H1 (cell line): ENCODE data around the gene PCDHGA2. TPM values are rescaled to one million over a fixed set of nuclear protein-coding genes. Genes with fewer than 3 reads are reported as not detected.

Experiments used
- CTCF ChIA-PET: fragments of 300-600 bp; sonication (Branson Sonifier 250); formaldehyde crosslinking; loops from one replicate; lab custom pipeline; 2021; ENCODE audit not compliant: partially characterized antibody; lab: Charles Lee
- POLR2A ChIA-PET: fragments of 300-600 bp; sonication (Branson Sonifier 250); formaldehyde crosslinking; loops from one replicate; lab custom pipeline; 2021; ENCODE audit warnings: inconsistent platforms; ENCODE audit not compliant: partially characterized antibody; lab: Charles Lee
- DNase-seq, 2 experiments: peaks; one replicate each; pipeline versions ENCODE4 v3.0.0 to v3.0.0-alpha.2; 2010 to 2022; ENCODE audit warnings: low spot score in 2 of 2, low read depth in 1 of 2, mixed read lengths in 1 of 2
- FAIRE-seq: peaks from 2 replicates; lab custom pipeline; 2011; peaks lifted over from hg19 to GRCh38; lab: Jason Lieb, UNC
- H2AFZ ChIP-seq: 2 replicates; pipeline ENCODE4 v1.8.1; 2012; ENCODE audit warnings: low read length, inconsistent platforms
- H2AK5ac ChIP-seq: 2 replicates; pipeline ENCODE4 v1.6.1; 2013; ENCODE audit warnings: low read depth, low read length
- H2BK120ac ChIP-seq: replicated peaks from 2 replicates; pipeline ENCODE3; 2013; ENCODE audit warnings: low read depth, low read length, inconsistent platforms
- H2BK12ac ChIP-seq: 2 replicates; pipeline ENCODE4 v1.6.1; 2013; ENCODE audit warnings: low read depth, low read length
- H2BK15ac ChIP-seq: 2 replicates; pipeline ENCODE4 v1.6.1; 2013; ENCODE audit warnings: low read length
- H2BK20ac ChIP-seq: 2 replicates; pipeline ENCODE4 v1.6.1; 2013; ENCODE audit warnings: low read length
- H2BK5ac ChIP-seq: 2 replicates; pipeline ENCODE4 v1.6.1; 2013; ENCODE audit warnings: low read depth, low read length
- H3K14ac ChIP-seq: 2 replicates; pipeline ENCODE4 v1.6.1; 2013; ENCODE audit warnings: inconsistent platforms; ENCODE audit not compliant: insufficient read length
- H3K18ac ChIP-seq: 2 replicates; pipeline ENCODE4 v1.6.1; 2013; ENCODE audit warnings: low read length; ENCODE audit errors: extremely low read depth
- H3K23ac ChIP-seq: 2 replicates; pipeline ENCODE4 v1.6.1; 2013; ENCODE audit warnings: inconsistent platforms; ENCODE audit not compliant: insufficient read length
- H3K23me2 ChIP-seq: 2 replicates; pipeline ENCODE4 v1.6.1; 2013; ENCODE audit warnings: low read depth, low read length
- H3K27ac ChIP-seq: 2 replicates; pipeline ENCODE4 v1.6.1; 2011; ENCODE audit warnings: low read depth, low read length, inconsistent platforms
- H3K27me3 ChIP-seq, 4 experiments: replicated peaks in 1 of 4; 1 replicate in 1 of 4; 2 replicates in 3 of 4; pipeline versions ENCODE4 v1.6.1 to v1.8.1; 2011 to 2013; ENCODE audit warnings: low read length in 3 of 4, mild to moderate bottlenecking in 3 of 4, inconsistent platforms in 2 of 4, mixed read lengths in 2 of 4, moderate library complexity in 1 of 4; ENCODE audit not compliant: control insufficient read depth in 3 of 4, insufficient read depth in 3 of 4; ENCODE audit errors: extremely low read depth in 1 of 4
- H3K36me3 ChIP-seq, 4 experiments: 2 replicates each; pipeline versions ENCODE4 v1.6.1 to v1.8.1; 2011 to 2013; ENCODE audit warnings: mild to moderate bottlenecking in 4 of 4, low read length in 3 of 4, moderate library complexity in 2 of 4, control low read depth in 1 of 4, inconsistent platforms in 1 of 4; ENCODE audit not compliant: insufficient read depth in 4 of 4, control insufficient read depth in 2 of 4
- H3K4ac ChIP-seq: replicated peaks from 2 replicates; pipeline ENCODE3; 2013; ENCODE audit warnings: low read length, low read depth, mixed read lengths, inconsistent platforms; ENCODE audit not compliant: insufficient read length
- H3K4me1 ChIP-seq, 4 experiments: replicated peaks in 1 of 4; 1 replicate in 1 of 4; 2 replicates in 3 of 4; pipeline versions ENCODE4 v1.6.1 to v1.8.1; 2011 to 2013; ENCODE audit warnings: low read length in 3 of 4, inconsistent platforms in 2 of 4, mixed read lengths in 1 of 4; ENCODE audit not compliant: insufficient read depth in 4 of 4, control insufficient read depth in 3 of 4
- H3K4me2 ChIP-seq, 2 experiments: 2 replicates each; pipeline versions ENCODE4 v1.6.1 to v1.8.1; 2011 to 2013; ENCODE audit warnings: low read depth in 2 of 2, low read length in 2 of 2, control low read depth in 1 of 2, inconsistent platforms in 1 of 2, mild to moderate bottlenecking in 1 of 2; ENCODE audit not compliant: insufficient read depth in 1 of 2
- H3K4me3 ChIP-seq, 4 experiments: fragments of 200-600, 300-600 bp in 1 of 4; sonication (generic), shearing (Covaris generic), sonication (Bioruptor Twin) in 1 of 4; 2 replicates each; pipeline versions ENCODE4 v1.5.1 to v1.8.1; 2011 to 2016; ENCODE audit warnings: low read length in 4 of 4, low read depth in 3 of 4, control low read depth in 2 of 4, inconsistent platforms in 2 of 4, mild to moderate bottlenecking in 2 of 4, mixed read lengths in 1 of 4, moderate library complexity in 1 of 4; ENCODE audit not compliant: insufficient read depth in 2 of 4; ENCODE audit errors: extremely low read depth in 1 of 4
- H3K56ac ChIP-seq: replicated peaks from 2 replicates; pipeline ENCODE3; 2013; ENCODE audit warnings: low read depth, mild to moderate bottlenecking, mixed read lengths, low read length, inconsistent platforms; ENCODE audit not compliant: insufficient read length
- H3K79me1 ChIP-seq: 2 replicates; pipeline ENCODE4 v1.6.1; 2013; ENCODE audit warnings: low read depth, low read length, control low read depth
- H3K79me2 ChIP-seq, 2 experiments: 2 replicates each; pipeline versions ENCODE4 v1.6.1 to v1.8.1; 2012 to 2013; ENCODE audit warnings: low read length in 2 of 2, mild to moderate bottlenecking in 2 of 2, inconsistent platforms in 1 of 2; ENCODE audit not compliant: insufficient read depth in 2 of 2, control insufficient read depth in 1 of 2
- H3K9ac ChIP-seq, 4 experiments: replicated peaks in 1 of 4; 1 replicate in 1 of 4; 2 replicates in 3 of 4; pipeline versions ENCODE4 v1.6.1 to v1.8.1; 2011 to 2013; ENCODE audit warnings: low read depth in 3 of 4, low read length in 3 of 4, control low read depth in 2 of 4, mild to moderate bottlenecking in 2 of 4, moderate library complexity in 2 of 4, inconsistent platforms in 1 of 4; ENCODE audit errors: extremely low read depth in 1 of 4
- H3K9me3 ChIP-seq, 2 experiments: 2 replicates each; pipeline versions ENCODE4 v1.6.1 to v1.8.1; 2012 to 2013; ENCODE audit warnings: mild to moderate bottlenecking in 2 of 2, moderate library complexity in 2 of 2, control low read depth in 1 of 2, inconsistent platforms in 1 of 2, low read depth in 1 of 2, low read length in 1 of 2, mixed read lengths in 1 of 2; ENCODE audit not compliant: insufficient read depth in 2 of 2
- H4K20me1 ChIP-seq, 2 experiments: replicated peaks in 1 of 2; 2 replicates each; pipeline versions ENCODE3 to v1.8.1; 2011 to 2013; ENCODE audit warnings: inconsistent platforms in 2 of 2, low read length in 2 of 2, mild to moderate bottlenecking in 1 of 2; ENCODE audit not compliant: insufficient read depth in 2 of 2, control insufficient read depth in 1 of 2
- H4K5ac ChIP-seq: 2 replicates; pipeline ENCODE4 v1.6.1; 2013; ENCODE audit warnings: low read length, low read depth, mixed read lengths, inconsistent platforms; ENCODE audit not compliant: insufficient read length
- H4K8ac ChIP-seq: 2 replicates; pipeline ENCODE4 v1.8.0; 2013; ENCODE audit warnings: mild to moderate bottlenecking, moderate library complexity, low read length, inconsistent platforms; ENCODE audit not compliant: insufficient read depth; ENCODE audit errors: extremely low read depth
- H4K91ac ChIP-seq: replicated peaks from 2 replicates; pipeline ENCODE3; 2013; ENCODE audit warnings: low read length, mixed read lengths, inconsistent platforms; ENCODE audit not compliant: insufficient read length
- RFX5 ChIP-seq: IDR thresholded peaks from 2 replicates; pipeline ENCODE4 v1.6.1; 2011; ENCODE audit warnings: low read depth, low read length, improper control_type of control experiment, borderline replicate concordance
- RXRA ChIP-seq: IDR thresholded peaks from 2 replicates; pipeline ENCODE4 v1.6.1; 2011; ENCODE audit warnings: low read depth, mild to moderate bottlenecking, low read length, moderate library complexity; ENCODE audit not compliant: insufficient read depth
- SRF ChIP-seq: IDR thresholded peaks from 2 replicates; pipeline ENCODE4 v1.6.1; 2011; ENCODE audit warnings: mild to moderate bottlenecking, low read depth, low read length, moderate library complexity
- WGBS, 2 experiments: shearing (Covaris generic) in 1 of 2; methylation state at CpG; one replicate each; pipeline versions ENCODE4 v1.1.6 to v1.1.7; 2013 to 2015; ENCODE audit warnings: low lambda C conversion rate in 2 of 2, mixed read lengths in 2 of 2, inconsistent platforms in 1 of 2, low coverage in 1 of 2, missing lambda C conversion rate in 1 of 2; ENCODE audit not compliant: insufficient replicate concordance in 2 of 2, insufficient coverage in 1 of 2, insufficient read length in 1 of 2; ENCODE audit errors: extremely low coverage in 1 of 2, missing lambda C conversion rate in 1 of 2; 5-methylcytosine and 5-hydroxymethylcytosine counted together
- polyA plus RNA-seq, 7 experiments: library from polyadenylated mRNA; depleted of rRNA in 3 of 7; stranded (reverse) in 5 of 7; unstranded in 2 of 7; fragments of >200 nt in 5 of 7; fragments of 200-250 nt in 2 of 7; gene quantifications; 1 replicate in 5 of 7; 2 replicates in 1 of 7; 4 replicates in 1 of 7; pipeline versions ENCODE4 v1.2.1 to v1.2.3, GENCODE V29; 2011 to 2013; ENCODE audit warnings: missing spikeins in 2 of 7, mixed read lengths in 2 of 7
- total RNA-seq: library from RNA; stranded (reverse); fragmentation: NEBNext Ultra II Directional; extraction: Animal tissue kit (Norgen Biotek cat#: 25700); gene quantifications from 2 replicates; pipeline ENCODE4 v1.2.1, GENCODE V29; 2021
- TF ChIP-seq, protein P1 (sequence below), 3 experiments: IDR thresholded peaks; 1 replicate in 2 of 3; 2 replicates in 1 of 3; pipeline versions ENCODE4 v1.5.1 to v1.6.1; 2011; ENCODE audit warnings: low read length in 3 of 3, mild to moderate bottlenecking in 3 of 3, inconsistent platforms in 2 of 3, low read depth in 1 of 3, moderate library complexity in 1 of 3; ENCODE audit not compliant: insufficient read depth in 1 of 3; ENCODE audit errors: control extremely low read depth in 1 of 3
- TF ChIP-seq, protein P2 (sequence below): IDR thresholded peaks from 2 replicates; pipeline ENCODE4 v1.6.1; 2012; ENCODE audit warnings: low read length, inconsistent platforms

The PCDHGA2 gene
- total and polyA plus RNA-seq, 2 of the 8 experiments (the other 6 are each of a cell fraction or from before 2014, with no cell fraction given) = 0.32 to 0.39 TPM

GRCh38 chr5:141371572-141372475 lies 33.3 kb downstream of the PCDHGA2 start:
- no peak overlapping the region for H3K27ac ChIP-seq
- no peak overlapping the region for H2BK12ac ChIP-seq
- H2AFZ ChIP-seq = no peak overlapping the region
- H4K20me1 ChIP-seq = no peaks in the 10 kb centered on the region
- peaks cover 0 to 3% (median 0%) of the 10 kb centered on the region in 4 experiments; a peak in 2 of 8 replicates for H3K36me3 ChIP-seq
- CTCF ChIA-PET = interaction anchor here (0.7 to 3.7 kb wide), 21 partner anchors 9 to 256 kb away, joined by 3 to 27 read pairs (median 5); partner anchors contain the start of genes PCDHB10, PCDHB11, PCDHB9 and PCDHGA10
- TF ChIP-seq, protein P1, sequence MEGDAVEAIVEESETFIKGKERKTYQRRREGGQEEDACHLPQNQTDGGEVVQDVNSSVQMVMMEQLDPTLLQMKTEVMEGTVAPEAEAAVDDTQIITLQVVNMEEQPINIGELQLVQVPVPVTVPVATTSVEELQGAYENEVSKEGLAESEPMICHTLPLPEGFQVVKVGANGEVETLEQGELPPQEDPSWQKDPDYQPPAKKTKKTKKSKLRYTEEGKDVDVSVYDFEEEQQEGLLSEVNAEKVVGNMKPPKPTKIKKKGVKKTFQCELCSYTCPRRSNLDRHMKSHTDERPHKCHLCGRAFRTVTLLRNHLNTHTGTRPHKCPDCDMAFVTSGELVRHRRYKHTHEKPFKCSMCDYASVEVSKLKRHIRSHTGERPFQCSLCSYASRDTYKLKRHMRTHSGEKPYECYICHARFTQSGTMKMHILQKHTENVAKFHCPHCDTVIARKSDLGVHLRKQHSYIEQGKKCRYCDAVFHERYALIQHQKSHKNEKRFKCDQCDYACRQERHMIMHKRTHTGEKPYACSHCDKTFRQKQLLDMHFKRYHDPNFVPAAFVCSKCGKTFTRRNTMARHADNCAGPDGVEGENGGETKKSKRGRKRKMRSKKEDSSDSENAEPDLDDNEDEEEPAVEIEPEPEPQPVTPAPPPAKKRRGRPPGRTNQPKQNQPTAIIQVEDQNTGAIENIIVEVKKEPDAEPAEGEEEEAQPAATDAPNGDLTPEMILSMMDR (IDR thresholded peaks at IDR 0.05; ENCODE audit: control extremely low read depth in 1 of 3, insufficient read depth in 1 of 3, low read depth in 1 of 3, low read length in 3 of 3) = no peak
- TF ChIP-seq, protein P2, sequence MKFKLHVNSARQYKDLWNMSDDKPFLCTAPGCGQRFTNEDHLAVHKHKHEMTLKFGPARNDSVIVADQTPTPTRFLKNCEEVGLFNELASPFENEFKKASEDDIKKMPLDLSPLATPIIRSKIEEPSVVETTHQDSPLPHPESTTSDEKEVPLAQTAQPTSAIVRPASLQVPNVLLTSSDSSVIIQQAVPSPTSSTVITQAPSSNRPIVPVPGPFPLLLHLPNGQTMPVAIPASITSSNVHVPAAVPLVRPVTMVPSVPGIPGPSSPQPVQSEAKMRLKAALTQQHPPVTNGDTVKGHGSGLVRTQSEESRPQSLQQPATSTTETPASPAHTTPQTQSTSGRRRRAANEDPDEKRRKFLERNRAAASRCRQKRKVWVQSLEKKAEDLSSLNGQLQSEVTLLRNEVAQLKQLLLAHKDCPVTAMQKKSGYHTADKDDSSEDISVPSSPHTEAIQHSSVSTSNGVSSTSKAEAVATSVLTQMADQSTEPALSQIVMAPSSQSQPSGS = no peak
- no peak for TF ChIP-seq RXRA
- TF ChIP-seq SRF = no peak
- TF ChIP-seq RFX5 = no peak
- no peak overlapping the region for H3K9ac ChIP-seq
- H2AK5ac ChIP-seq = no peak overlapping the region
- H4K5ac ChIP-seq = no peak overlapping the region
- no peak overlapping the region for H4K8ac ChIP-seq
- no peak overlapping the region for H3K4me2 ChIP-seq
- H3K14ac ChIP-seq = no peak overlapping the region
- no peak overlapping the region for H4K91ac ChIP-seq
- H3K56ac ChIP-seq = no peak overlapping the region
- H2BK120ac ChIP-seq = no peak overlapping the region
- no peak overlapping the region for H2BK5ac ChIP-seq
- H3K4me1 ChIP-seq = no peaks in the 10 kb centered on the region
- H3K27me3 ChIP-seq = no peaks in the 10 kb centered on the region
- H3K79me1 ChIP-seq = no peaks in the 10 kb centered on the region
- no peak overlapping the region for H3K23ac ChIP-seq
- DNase-seq = no peak
- H3K4ac ChIP-seq = no peak overlapping the region
- no peak overlapping the region for H2BK20ac ChIP-seq
- H3K9me3 ChIP-seq = peaks cover 36 to 54% of the 10 kb centered on the region in 2 experiments; a peak in 3 of 4 replicates
- no peaks in the 10 kb centered on the region for H3K23me2 ChIP-seq
- no peaks in the 10 kb centered on the region for H3K79me2 ChIP-seq
- POLR2A ChIA-PET = no interaction called here
- H3K4me3 ChIP-seq = no peak overlapping the region
- FAIRE-seq = no peak
- no peak overlapping the region for H2BK15ac ChIP-seq
- 95% methylated on average over 55 of the region's 69 CpGs; no CpG with 5 or more reads in 1 of the 2 experiments for WGBS, 2 experiments
- H3K18ac ChIP-seq = no peak overlapping the region
